Measurements from ENCODE around the gene BEAN1.

Gene BEAN1

DNA sequence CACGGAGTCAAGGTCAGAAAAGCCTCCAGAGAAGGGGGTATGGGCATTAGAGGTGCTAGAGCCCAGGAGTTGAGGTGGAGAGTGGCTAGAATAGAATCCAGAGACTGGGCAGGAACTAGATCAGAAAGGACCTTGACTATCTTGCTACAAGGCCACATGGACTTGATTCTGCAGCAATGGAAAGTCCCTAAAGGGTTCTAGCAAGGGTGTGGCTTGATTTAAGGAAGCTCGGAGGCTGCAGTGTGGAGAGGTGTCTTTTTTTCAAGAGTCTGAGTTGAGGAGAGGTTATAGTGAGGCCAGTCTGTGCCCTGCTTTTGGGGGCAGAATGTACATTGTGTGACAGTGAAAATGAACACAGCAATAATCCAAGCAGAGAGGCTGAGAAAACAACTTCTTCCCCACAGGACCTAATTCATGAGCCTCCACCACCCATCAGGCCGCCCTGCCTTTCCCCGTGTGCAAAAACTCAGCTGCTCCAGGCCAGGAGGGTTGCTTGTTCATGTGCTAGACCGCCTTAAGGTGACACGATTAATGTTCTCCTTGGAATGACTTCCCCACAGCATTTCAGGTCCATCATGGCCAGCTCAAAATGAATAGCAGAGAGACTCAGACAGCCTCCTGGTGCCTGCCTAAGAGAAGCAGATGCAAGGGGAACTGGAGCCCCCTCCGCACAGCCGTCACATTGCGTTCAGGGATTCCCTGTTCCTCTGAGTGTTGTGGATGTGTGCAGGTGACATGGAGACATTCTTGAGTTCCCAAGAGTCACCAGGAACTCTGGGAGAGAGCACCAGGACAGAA lies 8.7 kb upstream of the BEAN1 start:
- no peak for DNase-seq (ENCODE audit: low read depth in 2 of 2)

GRCh38 chr16:66419527-66419926 lies 7.6 kb upstream of the BEAN1 start:
- no peak for DNase-seq (ENCODE audit: low read depth in 2 of 2)

DNA sequence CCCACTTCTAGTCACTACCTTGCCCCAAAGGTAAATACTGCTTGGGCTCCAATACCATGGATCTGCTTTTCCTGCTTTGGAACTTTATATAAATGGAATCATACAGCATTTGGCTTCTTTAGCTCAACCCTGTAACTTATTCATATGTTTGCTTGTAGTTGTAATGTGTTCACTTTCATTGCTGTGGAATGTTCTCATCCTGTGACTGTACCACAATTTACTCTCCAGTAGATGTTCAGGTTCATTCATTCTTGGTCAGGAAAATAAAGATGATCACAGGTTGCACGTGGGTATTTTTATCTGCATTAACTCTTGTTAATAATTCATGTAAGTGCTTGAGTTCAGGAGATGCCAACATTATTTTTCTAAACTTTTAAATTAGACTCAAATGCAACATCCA lies 6.7 kb upstream of the BEAN1 start:
- no peak for DNase-seq (ENCODE audit: low read depth in 2 of 2)

DNA sequence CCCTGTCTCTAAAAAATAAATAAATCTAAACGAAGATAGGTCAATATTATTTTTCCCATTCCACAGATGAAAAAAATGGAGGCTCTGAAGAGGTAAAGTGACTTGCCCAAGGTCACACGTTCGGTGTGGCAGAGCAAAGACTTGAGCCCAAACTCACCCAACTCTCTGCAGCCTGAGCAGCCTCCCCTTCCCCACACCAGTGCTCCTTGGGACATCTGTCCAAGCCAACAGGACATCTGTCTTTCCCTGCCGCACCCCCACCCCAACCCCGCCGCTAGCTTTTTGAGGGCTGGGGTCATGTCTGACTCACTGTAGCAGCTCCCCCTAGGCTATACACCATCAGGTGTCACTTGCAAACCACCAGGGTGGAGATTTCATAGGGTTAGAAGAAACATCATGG lies 5.2 kb upstream of the BEAN1 start:
- DNase-seq (ENCODE audit: low read depth in 2 of 2) = no peak

DNA sequence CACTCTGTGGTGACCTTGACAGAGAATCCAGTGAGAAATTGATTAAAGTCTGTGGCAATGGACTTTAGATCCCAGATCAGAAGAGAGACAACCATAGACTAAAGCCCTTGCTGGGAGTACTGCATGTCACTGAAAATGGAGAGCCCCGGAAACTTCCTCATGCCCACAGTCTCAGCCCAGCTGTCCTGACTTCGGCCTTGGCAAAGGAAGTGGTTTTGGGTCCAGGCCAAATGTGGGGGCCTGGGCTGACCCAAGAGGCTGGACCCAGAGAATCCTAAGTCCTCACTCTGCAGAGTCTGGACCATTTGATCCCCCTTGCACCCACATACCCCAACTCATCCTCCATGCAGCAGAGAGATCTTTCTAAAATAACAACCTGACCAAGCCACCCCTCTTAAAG lies 4.7 kb upstream of the BEAN1 start:
- DNase-seq (ENCODE audit: low read depth in 2 of 2) = no peak

- DNase-seq (ENCODE audit: low read depth in 2 of 2) = no peak
Measured at GRCh38 chr16:66423177-66423576, 3.9 kb upstream of the BEAN1 start.

- no peak for DNase-seq (ENCODE audit: low read depth in 2 of 2)
Measured at GRCh38 chr16:66425651-66426050, 1.4 kb upstream of the BEAN1 start.

DNA sequence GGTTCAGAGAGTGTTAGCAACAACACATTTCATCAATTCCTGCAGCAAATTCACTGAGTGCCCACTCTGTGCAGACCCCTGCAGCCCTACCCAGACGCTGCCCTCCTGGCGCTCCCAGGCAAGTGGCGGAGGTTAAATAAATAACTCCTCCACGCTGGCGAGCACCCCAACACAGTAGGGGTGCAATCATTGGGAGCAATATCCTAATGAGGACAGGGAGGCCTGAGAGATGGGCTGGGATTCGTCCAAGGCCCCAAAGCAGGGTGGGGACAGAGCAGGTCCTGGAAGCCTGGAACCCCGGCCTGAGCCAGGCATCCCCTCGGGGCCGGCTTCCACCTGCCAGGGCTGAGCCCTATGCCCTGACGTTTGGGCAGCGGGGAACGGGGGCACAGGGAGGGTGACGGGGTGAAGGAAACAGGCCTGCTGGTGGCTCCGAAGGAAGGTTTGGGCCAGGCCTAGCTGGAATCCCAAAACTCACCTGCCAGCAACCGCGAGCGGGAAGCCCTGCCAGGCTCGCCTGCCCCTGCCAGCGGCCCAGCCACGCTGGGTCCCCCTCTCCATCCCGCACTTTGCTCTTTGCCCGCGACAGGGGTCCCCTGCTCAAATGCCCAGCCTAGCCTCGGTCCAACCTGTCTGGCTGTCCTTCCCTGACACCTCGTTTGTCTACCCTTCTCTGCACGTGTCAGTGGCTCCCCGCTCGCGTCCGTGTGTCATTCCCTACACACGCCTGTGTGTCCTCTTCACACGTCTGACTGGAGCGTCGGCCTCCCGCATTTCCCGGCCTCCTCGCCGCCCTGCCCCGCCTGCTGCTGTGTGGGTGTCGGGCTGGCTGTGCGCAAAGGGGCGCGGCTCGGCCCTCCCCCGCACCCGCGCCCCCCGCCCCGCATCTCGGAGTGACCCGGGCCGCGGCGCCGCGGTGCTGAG lies 721 bp upstream of the BEAN1 start:
- no peak for DNase-seq (ENCODE audit: low read depth in 2 of 2)

DNA sequence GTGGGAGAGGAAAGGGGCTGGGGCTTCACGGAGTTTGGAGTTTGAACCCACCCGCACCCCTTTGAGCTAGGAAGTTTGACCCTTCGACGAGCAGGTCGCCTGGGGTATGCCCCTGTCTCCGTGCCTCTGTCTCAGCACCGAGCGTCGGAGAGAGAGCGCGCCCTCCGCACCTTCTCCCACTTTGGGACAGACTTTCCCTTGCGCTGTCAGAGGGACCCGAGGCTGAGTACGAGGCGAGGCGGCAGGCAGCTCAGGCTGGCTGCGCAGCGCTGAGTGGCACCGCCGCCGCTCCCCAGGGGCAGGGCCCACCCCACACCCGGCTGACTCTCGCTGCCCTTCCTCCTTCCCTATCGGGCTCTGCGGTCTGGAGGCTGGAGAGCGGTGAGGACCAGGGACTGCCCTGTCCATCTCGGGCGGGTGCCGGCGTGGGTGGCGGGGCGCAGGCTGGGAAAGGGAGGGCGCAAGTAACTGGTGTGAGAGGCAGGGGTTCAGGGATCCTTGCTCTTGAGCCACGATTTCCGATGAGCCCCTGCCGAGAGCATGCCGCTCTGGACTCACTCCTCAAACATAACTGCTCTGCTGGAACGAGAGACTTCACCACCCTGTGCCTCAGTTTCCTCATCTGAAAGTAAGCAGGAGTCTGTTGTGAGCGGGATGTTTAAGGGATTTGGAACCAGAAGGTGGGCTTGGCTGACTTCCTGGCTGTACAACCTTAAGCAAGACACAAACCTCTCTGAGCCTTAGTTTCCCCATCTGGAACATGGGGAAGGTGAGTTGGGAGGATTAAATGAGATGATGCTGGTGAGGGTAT lies 981 bp downstream of the BEAN1 start:
- no peak for DNase-seq (ENCODE audit: low read depth in 2 of 2)

GRCh38 chr16:66428682-66429251 lies 1.7 kb downstream of the BEAN1 start:
- no peak for DNase-seq (ENCODE audit: low read depth in 2 of 2)

- DNase-seq (ENCODE audit: low read depth in 2 of 2) = no peak
Measured at GRCh38 chr16:66429290-66429962, 2.3 kb downstream of the BEAN1 start.

DNA sequence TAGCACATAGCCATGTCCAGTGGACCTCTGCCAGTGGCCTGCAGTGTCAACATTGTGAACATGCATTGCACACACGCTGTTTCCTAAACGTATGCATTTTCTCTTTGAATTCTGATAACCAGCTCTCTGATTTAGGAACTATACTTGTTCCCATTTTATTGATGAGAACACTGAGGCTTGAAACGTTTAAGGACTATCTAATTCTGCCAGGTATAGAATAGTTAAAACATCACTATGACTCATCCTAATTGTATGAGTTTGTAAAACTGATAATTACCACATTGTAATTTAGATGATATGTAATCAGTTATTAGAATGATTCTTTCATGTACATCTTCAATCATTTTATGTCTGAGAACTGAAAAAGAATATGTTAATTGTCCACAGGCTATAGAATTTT lies 3.1 kb downstream of the BEAN1 start:
- DNase-seq (ENCODE audit: low read depth in 2 of 2) = no peak

GRCh38 chr16:66431760-66432159 lies 4.7 kb downstream of the BEAN1 start:
- no peak for DNase-seq (ENCODE audit: low read depth in 2 of 2)

- no peak for DNase-seq (ENCODE audit: low read depth in 2 of 2)
Measured at GRCh38 chr16:66432429-66432828, 5.3 kb downstream of the BEAN1 start.

DNA sequence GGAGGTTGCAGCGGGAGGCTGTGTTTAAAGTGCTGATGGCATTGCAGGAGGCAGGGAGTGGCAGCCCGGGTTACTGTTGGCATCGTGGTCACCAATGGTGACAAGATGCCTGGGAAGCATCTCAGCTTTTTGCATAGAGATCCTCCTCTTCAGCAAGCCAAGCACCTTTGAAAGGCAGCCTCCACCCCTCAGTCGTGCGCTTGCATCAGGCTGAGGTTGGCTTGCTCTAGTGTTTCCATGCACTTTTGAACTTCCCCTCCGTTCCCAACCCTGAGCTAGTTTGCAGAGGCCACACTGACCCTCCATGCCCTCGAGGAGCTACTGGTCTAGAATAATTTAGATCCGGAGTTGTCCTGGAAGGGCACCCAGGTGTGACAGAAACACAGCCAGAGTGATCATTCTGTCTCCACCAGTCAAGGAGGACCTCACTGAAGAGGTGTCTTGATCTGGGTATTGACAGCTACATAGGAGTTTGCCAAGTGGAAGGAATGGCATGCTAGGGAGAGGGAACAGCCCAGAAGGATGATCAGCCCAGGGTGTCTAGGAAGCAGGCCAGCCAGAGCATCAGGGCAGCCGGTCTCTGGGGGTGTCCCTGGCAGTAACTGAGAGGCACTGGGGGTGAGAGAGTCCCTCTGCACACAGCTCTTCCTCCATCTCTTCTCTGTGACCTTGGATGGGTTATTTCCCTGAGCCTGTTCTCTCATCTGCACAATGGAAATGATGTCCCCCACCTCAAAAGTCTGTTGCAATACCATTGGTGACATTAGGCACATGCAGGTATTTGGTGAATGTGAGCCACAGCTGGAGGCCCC lies 7.7 kb downstream of the BEAN1 start:
- no peak for DNase-seq (ENCODE audit: low read depth in 2 of 2)

DNA sequence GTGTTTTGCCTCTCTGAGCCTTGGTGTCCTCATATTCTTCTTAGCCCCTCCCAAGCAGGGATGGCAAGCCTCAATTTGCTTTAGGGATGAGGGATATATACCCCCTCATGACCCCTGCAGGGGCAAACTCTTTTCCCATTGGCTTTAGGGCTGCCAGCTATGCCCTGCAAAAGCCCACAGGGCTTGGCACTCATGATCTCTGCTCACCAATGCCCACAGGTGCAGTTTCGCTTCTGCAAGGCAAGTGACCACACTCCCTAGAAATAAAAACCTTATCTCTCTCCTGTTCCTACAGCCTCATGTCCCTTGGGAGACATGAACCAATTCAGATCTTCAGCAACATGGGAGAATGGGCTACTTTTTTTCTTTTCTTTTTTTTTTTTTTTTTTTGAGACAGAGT lies 8.8 kb downstream of the BEAN1 start:
- DNase-seq (ENCODE audit: low read depth in 2 of 2) = no peak

DNA sequence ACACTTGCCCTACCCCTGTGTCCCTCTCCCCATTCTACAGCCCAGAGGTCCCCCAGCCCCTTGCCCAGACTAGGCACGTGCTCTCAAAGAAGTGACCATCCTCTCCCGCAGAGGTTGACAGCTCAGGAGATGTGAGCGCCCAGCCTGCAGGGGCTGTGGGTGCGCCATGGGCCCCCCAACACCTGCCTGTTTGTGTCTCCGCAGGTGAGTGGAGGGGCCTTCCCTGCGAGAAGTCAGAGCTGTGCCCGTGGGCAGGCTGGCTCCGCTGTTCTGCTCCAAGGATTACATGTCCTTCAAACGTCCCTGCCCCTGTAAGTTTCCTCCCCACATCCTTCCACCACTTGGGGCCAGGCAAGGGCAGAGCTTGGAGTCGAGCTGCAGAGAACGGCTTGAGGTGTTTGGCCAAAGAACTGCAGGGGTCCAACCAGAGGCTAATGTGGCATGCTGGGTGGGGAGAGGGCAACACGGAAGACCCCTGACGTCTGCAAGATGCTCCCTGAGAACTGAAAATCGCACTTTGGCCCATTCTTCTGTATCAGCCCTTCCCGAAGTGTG lies 10.4 kb downstream of the BEAN1 start:
- no peak for DNase-seq (ENCODE audit: low read depth in 2 of 2)

GRCh38 chr16:66438536-66438935 lies 11.4 kb downstream of the BEAN1 start:
- no peak for DNase-seq (ENCODE audit: low read depth in 2 of 2)

- no peak for DNase-seq (ENCODE audit: low read depth in 2 of 2)
Measured at GRCh38 chr16:66439051-66439730, 12.1 kb downstream of the BEAN1 start.
